HepG2 (cell line): ENCODE data around the gene GGA3. TPM values are rescaled to one million over a fixed set of nuclear protein-coding genes. Genes with fewer than 3 reads are reported as not detected.

Source experiments
- BRCA1 ChIP-seq: sonication (generic); formaldehyde crosslinking; IDR thresholded peaks from 2 replicates; pipeline ENCODE4 v1.4.0; 2020; ENCODE audit warnings: missing genetic modification reagents
- FOXJ3 ChIP-seq: sonication (generic); formaldehyde crosslinking; IDR thresholded peaks from 2 replicates; pipeline ENCODE4 v1.4.0; 2020; ENCODE audit warnings: missing genetic modification reagents, mild to moderate bottlenecking, borderline replicate concordance
- GATA4 ChIP-seq: sonication (generic); IDR thresholded peaks from 2 replicates; pipeline ENCODE4 v1.6.1; 2016; ENCODE audit warnings: antibody characterized with exemption, low read depth, borderline replicate concordance
- MLXIP ChIP-seq: sonication (generic); formaldehyde crosslinking; IDR thresholded peaks from 2 replicates; pipeline ENCODE4 v1.9.0; 2021; ENCODE audit warnings: missing genetic modification reagents, borderline replicate concordance
- MTA3 ChIP-seq: sonication (generic); formaldehyde crosslinking; IDR thresholded peaks from 2 replicates; pipeline ENCODE4 v1.4.0; 2020; ENCODE audit warnings: missing genetic modification reagents
- NFAT5 ChIP-seq: sonication (generic); formaldehyde crosslinking; IDR thresholded peaks from 2 replicates; pipeline ENCODE4 v1.4.0; 2020; ENCODE audit warnings: missing genetic modification reagents
- POLR2AphosphoS5 ChIP-seq: IDR thresholded peaks from 2 replicates; pipeline ENCODE4 v1.6.1; 2012; ENCODE audit warnings: low read depth, low read length
- REST ChIP-seq, 2 experiments: IDR thresholded peaks; 2 replicates each; pipeline ENCODE4 v1.6.1; 2011 to 2012; ENCODE audit warnings: low read length in 2 of 2, borderline replicate concordance in 1 of 2, low read depth in 1 of 2, mild to moderate bottlenecking in 1 of 2, moderate library complexity in 1 of 2
- ZMAT5 ChIP-seq: sonication (generic); formaldehyde crosslinking; IDR thresholded peaks from 2 replicates; pipeline ENCODE4 v1.5.0; 2020; ENCODE audit warnings: mild to moderate bottlenecking, low read depth, missing genetic modification reagents, borderline replicate concordance
- ZNF512B ChIP-seq: sonication (generic); formaldehyde crosslinking; IDR thresholded peaks from 2 replicates; pipeline ENCODE4 v1.5.1; 2020; ENCODE audit warnings: missing genetic modification reagents, mild to moderate bottlenecking, borderline replicate concordance
- polyA plus RNA-seq, 8 experiments: library from polyadenylated mRNA; depleted of rRNA in 3 of 8; stranded (reverse) in 7 of 8; unstranded in 1 of 8; fragments of >200 nt; fragmentation: Illumina TruSeq in 4 of 8; extraction: Trizol in 4 of 8; gene quantifications; 2 replicates each; pipeline versions ENCODE4 v1.2.1 to v1.2.3, GENCODE V29; 2011 to 2016; ENCODE audit warnings: low read depth in 4 of 8, missing spikeins in 1 of 8, mixed read lengths in 1 of 8; ENCODE audit not compliant: insufficient read depth in 1 of 8
- total RNA-seq, 5 experiments: library from RNA; depleted of rRNA; stranded (reverse); fragments of >200 nt; fragmentation: Illumina TruSeq; extraction: Trizol; gene quantifications; 2 replicates each; pipeline ENCODE4 v1.2.3, GENCODE V29; 2016; ENCODE audit warnings: low read depth in 1 of 5

GGA3 gene
- total and polyA plus RNA-seq, 2 of the 13 experiments (the other 11 are each of a cell fraction or from before 2014, with no cell fraction given): 28.4 to 43.7 TPM

- no peak for TF ChIP-seq ZNF512B
- TF ChIP-seq NFAT5: no peak
- 0 out of 2 replicates have a peak, but pooled peaks have one; percentile 47 for TF ChIP-seq FOXJ3 (CRISPR knock-in tag)
- TF ChIP-seq MTA3 (CRISPR knock-in tag): no peak
- TF ChIP-seq MLXIP (CRISPR knock-in tag): no peak
- no peak; the same call in 1 of the 2 replicates for TF ChIP-seq GATA4
- TF ChIP-seq ZMAT5 (CRISPR knock-in tag): no peak
- peak; percentile 81 for TF ChIP-seq POLR2AphosphoS5
- TF ChIP-seq BRCA1 (CRISPR knock-in tag): no peak
- peak in 1 of 2 experiments; percentile 37; a peak in 1 of 4 replicates for TF ChIP-seq REST (IDR thresholded peaks at IDR 0.05; ENCODE audit: borderline replicate concordance in 1 of 2, low read depth in 1 of 2, low read length in 2 of 2)
Observed at GRCh38 chr17:75308732-75309629, 47.6 kb upstream of the GGA3 start (continued).
